Hepatocyte (in vitro differentiated cells): Measurements from ENCODE around the gene CCDC167. TPM values are rescaled to one million over a fixed set of nuclear protein-coding genes. Genes with fewer than 3 reads are reported as not detected.

Experiments used
- DNase-seq: peaks from one replicate; pipeline ENCODE4 v3.0.0-alpha.2; 2016; ENCODE audit warnings: low spot score
- H2AFZ ChIP-seq: fragments of 200-600 bp; sonication (generic); 2 replicates; pipeline ENCODE4 v1.6.0; 2016; ENCODE audit warnings: antibody characterized with exemption, mild to moderate bottlenecking
- H3K27ac ChIP-seq: fragments of 200-600 bp; sonication (generic); 2 replicates; pipeline ENCODE4 v1.5.1; 2016; ENCODE audit warnings: mild to moderate bottlenecking
- H3K27me3 ChIP-seq: fragments of 200-600 bp; sonication (generic); 2 replicates; pipeline ENCODE4 v1.6.1; 2016
- H3K36me3 ChIP-seq: fragments of 200-600 bp; sonication (generic); replicated peaks from 2 replicates; pipeline ENCODE4 v1.5.1; 2016; ENCODE audit warnings: low read depth; ENCODE audit not compliant: insufficient read depth
- H3K4me1 ChIP-seq: fragments of 200-600 bp; sonication (generic); 2 replicates; pipeline ENCODE4 v1.5.1; 2016; ENCODE audit warnings: mild to moderate bottlenecking, moderate library complexity; ENCODE audit not compliant: insufficient read depth
- H3K4me2 ChIP-seq: fragments of 200-600 bp; sonication (generic); 2 replicates; pipeline ENCODE4 v1.6.0; 2016
- H3K4me3 ChIP-seq: fragments of 200-600 bp; sonication (generic); 2 replicates; pipeline ENCODE4 v1.5.1; 2016; ENCODE audit warnings: mild to moderate bottlenecking
- H3K79me2 ChIP-seq: fragments of 200-600 bp; sonication (generic); 2 replicates; pipeline ENCODE4 v1.6.0; 2017; ENCODE audit warnings: mild to moderate bottlenecking
- H3K9me2 ChIP-seq: fragments of 200-600 bp; sonication (generic); replicated peaks from 2 replicates; pipeline ENCODE4 v1.6.0; 2017; ENCODE audit warnings: mild to moderate bottlenecking; ENCODE audit not compliant: insufficient read depth
- H3K9me3 ChIP-seq: fragments of 200-600 bp; sonication (generic); 2 replicates; pipeline ENCODE4 v1.5.1; 2016; ENCODE audit warnings: low read depth, mild to moderate bottlenecking
- H4K20me1 ChIP-seq: fragments of 200-600 bp; sonication (generic); 2 replicates; pipeline ENCODE4 v1.6.0; 2016; ENCODE audit warnings: mild to moderate bottlenecking; ENCODE audit not compliant: insufficient read depth, poor library complexity, severe bottlenecking
- CTCF ChIP-seq: fragments of 200-600 bp; sonication (generic); IDR thresholded peaks from 2 replicates; pipeline ENCODE4 v1.5.1; 2016; ENCODE audit warnings: antibody characterized with exemption, mild to moderate bottlenecking; ENCODE audit not compliant: poor library complexity
- EZH2 ChIP-seq: fragments of 200-600 bp; sonication (generic); IDR thresholded peaks from 2 replicates; pipeline ENCODE4 v1.6.1; 2016; ENCODE audit warnings: antibody characterized with exemption, mild to moderate bottlenecking, borderline replicate concordance
- EZH2phosphoT487 ChIP-seq: fragments of 200-600 bp; sonication (generic); IDR thresholded peaks from one replicate; pipeline ENCODE4 v1.6.1; 2018; ENCODE audit warnings: antibody characterized with exemption, mild to moderate bottlenecking, low read depth, moderate library complexity; ENCODE audit not compliant: unreplicated experiment, severe bottlenecking
- WGBS: methylation state at CpG from one replicate; pipeline ENCODE4 v1.1.6; 2016; ENCODE audit warnings: low lambda C conversion rate; ENCODE audit errors: missing lambda C conversion rate; 5-methylcytosine and 5-hydroxymethylcytosine counted together
- polyA plus RNA-seq: library from polyadenylated mRNA; unstranded; fragments of >200 nt; fragmentation: Nextera tagmentation; extraction: Ambion mirVana; gene quantifications from 2 replicates; pipeline ENCODE4 v1.2.1, GENCODE V29; 2016
- total RNA-seq: library from RNA; depleted of rRNA; stranded (reverse); fragments of >200 nt; gene quantifications from 2 replicates; pipeline ENCODE4 v1.2.3, GENCODE V29; 2014

The CCDC167 gene
- total and polyA plus RNA-seq, 2 experiments from 2014 or later = 32.5 to 66.1 TPM

- DNase-seq = no peak
- H3K9me2 ChIP-seq = no peaks in the 10 kb centered on the region
- no peak overlapping the region for H3K27ac ChIP-seq
- no peak overlapping the region for H3K4me3 ChIP-seq
- WGBS = 81% methylated on average over 5 of the region's 5 CpGs
- H3K9me3 ChIP-seq = no peaks in the 10 kb centered on the region
- H3K27me3 ChIP-seq = peaks cover 71% of the 10 kb centered on the region
- peaks cover 12% of the 10 kb centered on the region for H3K4me1 ChIP-seq
- no peaks in the 10 kb centered on the region for H3K36me3 ChIP-seq
- H4K20me1 ChIP-seq = no peaks in the 10 kb centered on the region
- H3K4me2 ChIP-seq = no peak overlapping the region
- no peak for TF ChIP-seq EZH2phosphoT487
- TF ChIP-seq CTCF = no peak
- TF ChIP-seq EZH2 = no peak
- no peaks in the 10 kb centered on the region for H3K79me2 ChIP-seq
- no peak overlapping the region for H2AFZ ChIP-seq
Observed at GRCh38 chr6:37531437-37532036, 31.8 kb upstream of the CCDC167 start.

- WGBS = 85% methylated on average over 4 of the region's 4 CpGs
- H3K27me3 ChIP-seq = peaks cover 66% of the 10 kb centered on the region
- peaks cover 8% of the 10 kb centered on the region for H3K4me1 ChIP-seq
- no peak overlapping the region for H3K27ac ChIP-seq
- no peaks in the 10 kb centered on the region for H3K9me3 ChIP-seq
- no peak overlapping the region for H3K4me2 ChIP-seq
- no peaks in the 10 kb centered on the region for H3K79me2 ChIP-seq
- no peaks in the 10 kb centered on the region for H3K9me2 ChIP-seq
- H4K20me1 ChIP-seq = no peaks in the 10 kb centered on the region
- DNase-seq = no peak
- no peak for TF ChIP-seq CTCF
- no peak for TF ChIP-seq EZH2phosphoT487
- TF ChIP-seq EZH2 = no peak
- H2AFZ ChIP-seq = no peak overlapping the region
- H3K4me3 ChIP-seq = no peak overlapping the region
- no peaks in the 10 kb centered on the region for H3K36me3 ChIP-seq
Observed at GRCh38 chr6:37531026-37531425, 31.3 kb upstream of the CCDC167 start.

GRCh38 chr6:37530297-37530696, 30.6 kb upstream of the CCDC167 start:
- H3K27me3 ChIP-seq = peaks cover 58% of the 10 kb centered on the region
- H3K4me3 ChIP-seq = no peak overlapping the region
- H3K36me3 ChIP-seq = no peaks in the 10 kb centered on the region
- no peaks in the 10 kb centered on the region for H3K9me2 ChIP-seq
- DNase-seq = no peak
- H3K79me2 ChIP-seq = no peaks in the 10 kb centered on the region
- no peaks in the 10 kb centered on the region for H4K20me1 ChIP-seq
- TF ChIP-seq EZH2phosphoT487 (no peak), EZH2 (no peak), CTCF (no peak)
- H3K27ac ChIP-seq = no peak overlapping the region
- no peak overlapping the region for H2AFZ ChIP-seq
- H3K4me2 ChIP-seq = no peak overlapping the region
- 49% methylated on average over 5 of the region's 5 CpGs for WGBS
- H3K4me1 ChIP-seq = peaks cover 2% of the 10 kb centered on the region
- no peaks in the 10 kb centered on the region for H3K9me3 ChIP-seq

- Histone ChIP-seq H3K9me3 (no peaks in the 10 kb centered on the region), H3K27me3 (peaks cover 42% of the 10 kb centered on the region), H3K4me2 (no peak overlapping the region), H3K9me2 (no peaks in the 10 kb centered on the region), H3K4me3 (no peak overlapping the region), H3K36me3 (no peaks in the 10 kb centered on the region), H3K4me1 (no peaks in the 10 kb centered on the region), H3K79me2 (no peaks in the 10 kb centered on the region), H3K27ac (no peak overlapping the region), H2AFZ (no peak overlapping the region), H4K20me1 (no peaks in the 10 kb centered on the region)
- WGBS = 66% methylated on average over 8 of the region's 8 CpGs
- TF ChIP-seq CTCF = no peak
- no peak for TF ChIP-seq EZH2phosphoT487
- TF ChIP-seq EZH2 = no peak
- no peak for DNase-seq
Observed at GRCh38 chr6:37528541-37528940, 28.8 kb upstream of the CCDC167 start.
